Measurements from ENCODE around the gene CLCN7.

Gene CLCN7

DNA sequence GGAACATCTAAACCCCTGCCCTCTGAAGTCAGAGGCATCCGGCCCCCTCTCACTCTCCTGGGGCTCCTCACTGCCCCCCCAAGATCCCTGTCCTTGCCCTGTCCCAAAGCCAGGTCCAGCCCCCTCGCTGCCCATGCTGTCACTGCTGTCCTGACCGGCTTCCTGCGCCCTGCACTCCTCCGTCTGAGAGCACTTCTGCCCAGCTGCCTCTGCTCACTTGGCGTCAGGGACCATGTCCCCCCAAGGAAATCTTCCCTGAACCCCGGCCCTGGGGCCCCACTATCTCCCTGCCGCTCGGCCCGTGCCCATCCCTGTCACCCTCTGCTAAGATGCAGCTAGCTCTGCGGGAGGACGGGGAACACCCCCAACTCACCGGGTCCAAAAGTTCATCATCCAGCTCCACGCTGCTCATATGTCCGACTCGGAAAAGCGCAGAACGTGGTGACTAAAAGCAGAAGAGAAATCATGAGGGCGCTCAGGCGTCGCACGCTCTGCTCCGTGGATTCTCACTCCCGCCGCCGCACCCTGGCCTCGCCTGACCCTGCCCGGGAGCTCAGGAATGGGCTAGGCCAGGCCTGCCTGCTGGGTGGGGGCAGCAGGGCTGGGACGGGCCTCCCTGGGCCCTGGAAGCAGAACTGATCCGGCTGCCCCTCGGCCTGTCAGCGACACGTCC lies 9.8 kb downstream of the CLCN7 start:
- DNase-seq (ENCODE audit: low read depth in 2 of 2), result no peak

DNA sequence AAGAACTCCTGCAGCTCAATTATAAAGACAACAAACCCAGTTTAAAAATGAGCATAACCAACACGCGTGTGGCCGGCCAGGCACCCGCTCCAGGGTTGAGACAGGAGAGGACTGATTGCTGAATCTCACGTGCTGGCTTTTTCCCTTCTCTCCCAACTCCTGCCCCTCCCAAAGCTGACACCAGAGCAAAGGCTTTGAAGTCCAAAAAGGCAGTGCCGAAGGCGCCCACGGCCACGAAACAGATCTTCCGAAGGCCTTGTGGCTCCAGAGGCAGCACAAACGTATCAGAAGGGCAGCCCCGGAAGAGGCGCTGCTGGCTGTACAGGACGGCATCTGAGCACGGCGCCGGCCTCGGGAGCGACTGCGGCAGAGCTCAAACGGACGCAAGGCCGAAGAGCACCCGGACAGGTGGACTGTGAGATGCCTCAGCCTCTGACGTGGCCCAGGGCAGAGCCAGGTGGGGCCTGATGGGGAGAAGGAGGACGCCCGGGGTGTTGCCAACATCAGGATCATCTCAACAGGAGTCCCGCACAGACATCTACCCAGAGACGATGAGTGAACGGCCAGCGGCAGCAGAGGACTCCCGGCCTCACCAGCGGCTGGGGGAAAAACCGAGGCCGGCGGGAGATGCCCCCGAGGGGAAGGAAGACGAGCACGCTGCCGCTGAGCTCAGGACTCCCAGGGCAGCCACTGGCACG lies 10.5 kb downstream of the CLCN7 start:
- no peak for DNase-seq (ENCODE audit: low read depth in 2 of 2)

DNA sequence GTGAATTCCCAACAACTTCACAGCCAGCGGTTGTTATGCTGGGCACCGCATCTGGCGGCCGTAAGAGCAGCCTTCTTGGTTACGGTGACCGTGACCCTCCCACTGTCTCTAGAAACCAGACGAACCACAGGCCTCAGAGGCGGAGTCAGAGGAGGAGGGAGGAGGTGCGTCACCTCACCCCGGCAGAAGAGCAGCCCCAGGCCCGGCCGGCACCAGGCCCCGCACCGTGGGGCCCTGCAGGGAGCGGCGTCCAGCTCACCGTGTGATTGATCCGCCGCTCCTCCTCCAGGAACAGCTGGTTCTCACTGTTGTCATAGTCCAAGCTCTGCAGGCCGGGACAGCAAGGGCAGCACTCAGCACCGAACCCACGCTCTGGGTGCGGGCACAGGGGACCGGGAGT lies 13.7 kb downstream of the CLCN7 start:
- no peak for DNase-seq (ENCODE audit: low read depth in 2 of 2)

DNA sequence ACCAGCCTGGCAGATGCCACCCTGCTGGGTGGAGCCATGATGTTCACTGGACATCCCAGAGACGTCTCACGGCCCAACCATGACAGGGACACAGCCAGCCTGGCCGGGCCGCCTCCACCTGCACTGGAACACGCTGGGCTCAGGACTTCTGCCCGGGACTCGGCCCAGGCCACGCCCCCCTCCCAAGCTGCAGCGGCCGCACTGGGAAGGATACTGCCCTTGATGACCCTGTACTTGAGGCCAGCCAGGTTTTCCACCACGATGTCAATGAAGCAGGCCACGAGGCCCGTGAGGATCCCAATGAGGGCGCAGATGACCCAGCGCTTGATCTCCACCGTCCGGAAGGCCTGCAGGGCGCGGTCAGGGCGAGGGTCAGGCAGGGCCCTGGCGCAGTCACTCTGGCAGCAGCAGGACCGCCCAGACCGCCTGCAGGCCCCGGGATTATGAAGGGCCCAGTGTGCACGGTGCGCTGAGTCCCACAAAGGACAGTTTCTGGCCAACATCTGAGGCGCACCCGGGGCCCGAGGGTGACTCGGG lies 14.2 kb downstream of the CLCN7 start:
- no peak for DNase-seq (ENCODE audit: low read depth in 2 of 2)

DNA sequence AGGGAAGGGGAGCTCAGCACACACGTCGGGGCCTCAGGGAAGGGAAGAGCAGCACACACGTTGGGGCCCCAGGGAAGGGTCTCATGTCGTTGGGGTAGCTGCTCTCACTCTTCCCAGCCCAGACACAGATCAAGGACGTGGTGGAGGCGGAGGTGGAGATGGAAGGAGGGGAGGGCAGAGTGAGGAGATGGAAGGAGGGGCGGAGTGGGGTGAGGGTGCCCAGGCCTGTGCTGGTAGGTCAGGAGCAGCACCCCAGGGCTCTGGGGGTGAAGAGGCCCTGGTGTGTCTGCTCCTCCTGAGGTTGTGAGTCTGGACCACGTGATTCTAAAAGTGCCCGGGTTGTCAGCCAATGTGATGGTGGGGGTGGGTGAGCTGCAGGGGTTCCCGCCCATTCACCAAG lies 14.9 kb downstream of the CLCN7 start:
- no peak for DNase-seq (ENCODE audit: low read depth in 2 of 2)

DNA sequence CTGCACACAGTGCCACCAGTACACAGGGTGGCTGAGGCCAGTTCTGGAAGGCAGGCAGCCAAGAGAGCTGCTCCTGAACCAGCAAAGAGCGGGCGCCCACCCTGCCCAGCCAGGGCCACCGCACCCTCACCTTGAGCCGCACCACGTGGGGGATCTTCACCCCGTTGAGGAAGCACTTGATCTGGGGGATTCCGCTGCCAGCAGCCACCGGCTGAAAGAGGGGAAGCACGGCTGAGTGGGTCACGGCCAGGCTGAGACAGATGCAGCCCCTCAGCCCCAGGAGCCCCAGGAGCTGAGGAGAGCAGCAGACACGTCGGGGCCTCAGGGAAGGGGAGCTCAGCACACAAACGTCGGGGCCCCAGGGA lies 15.9 kb downstream of the CLCN7 start:
- no peak for DNase-seq (ENCODE audit: low read depth in 2 of 2)

DNA sequence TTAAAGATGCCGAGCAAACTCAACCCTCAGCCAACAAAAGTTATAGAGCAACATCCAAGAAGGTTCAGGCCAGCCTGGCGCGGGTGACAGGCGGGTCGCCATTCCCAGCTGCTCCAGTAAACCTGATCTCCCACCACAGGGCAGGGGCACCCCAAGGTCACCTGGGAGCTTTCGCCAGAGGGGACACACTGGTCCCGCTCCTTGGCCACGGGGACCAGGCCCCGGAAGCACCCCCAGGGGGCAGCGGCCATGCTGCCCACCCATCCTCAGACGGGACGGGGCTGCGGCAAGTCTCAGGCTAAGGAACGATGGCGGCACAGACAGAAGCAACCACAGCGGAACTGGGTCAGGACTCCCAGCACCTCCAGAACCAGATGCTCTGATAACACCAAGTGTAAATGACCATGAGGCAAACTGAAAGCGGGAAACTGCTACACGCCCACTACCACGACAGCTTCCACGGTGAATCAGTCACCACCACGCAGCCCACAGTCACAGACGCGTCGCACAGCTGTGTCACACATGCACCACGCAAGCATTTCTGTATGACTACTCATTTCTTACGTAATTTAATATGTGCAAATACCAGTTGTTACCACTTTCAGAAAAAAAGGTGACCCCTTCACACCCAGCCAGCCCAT lies 16.4 kb downstream of the CLCN7 start:
- no peak for DNase-seq (ENCODE audit: low read depth in 2 of 2)

DNA sequence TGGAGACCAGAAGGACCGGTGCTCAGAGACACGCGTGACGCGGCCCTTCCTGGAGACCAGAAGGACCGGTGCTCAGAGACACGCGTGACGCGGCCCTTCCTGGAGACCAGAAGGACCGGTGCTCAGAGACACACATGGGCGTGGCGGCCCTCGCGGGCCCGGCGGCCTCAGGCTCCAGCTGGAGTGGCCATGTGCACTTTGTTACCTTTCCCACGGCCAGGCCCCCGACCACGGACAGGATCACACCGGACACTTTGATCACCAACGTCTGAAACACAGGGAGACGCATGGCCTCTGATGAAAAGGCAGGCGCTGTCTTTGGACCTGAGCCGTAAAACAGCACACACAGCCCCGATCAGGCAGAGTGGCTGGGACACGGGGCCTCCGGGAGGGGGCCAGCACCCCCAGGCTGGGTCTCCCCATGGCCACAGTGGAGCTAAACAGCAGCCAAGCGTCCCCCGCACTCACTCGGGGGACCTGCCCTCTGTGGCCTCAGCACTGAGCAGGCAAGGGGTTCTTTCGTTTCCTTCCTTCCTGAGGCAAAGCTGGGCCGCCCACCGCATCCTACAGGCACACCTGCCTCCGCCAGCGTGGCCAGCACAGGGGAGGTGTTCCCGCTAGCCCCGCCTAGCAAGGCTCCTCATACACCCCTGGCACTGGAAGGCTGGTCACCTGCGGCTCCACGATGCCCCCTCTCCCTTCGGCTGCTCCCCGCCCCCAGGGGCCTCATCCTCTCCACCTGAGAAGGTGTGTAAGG lies 17.2 kb downstream of the CLCN7 start:
- DNase-seq (ENCODE audit: low read depth in 2 of 2), result no peak

DNA sequence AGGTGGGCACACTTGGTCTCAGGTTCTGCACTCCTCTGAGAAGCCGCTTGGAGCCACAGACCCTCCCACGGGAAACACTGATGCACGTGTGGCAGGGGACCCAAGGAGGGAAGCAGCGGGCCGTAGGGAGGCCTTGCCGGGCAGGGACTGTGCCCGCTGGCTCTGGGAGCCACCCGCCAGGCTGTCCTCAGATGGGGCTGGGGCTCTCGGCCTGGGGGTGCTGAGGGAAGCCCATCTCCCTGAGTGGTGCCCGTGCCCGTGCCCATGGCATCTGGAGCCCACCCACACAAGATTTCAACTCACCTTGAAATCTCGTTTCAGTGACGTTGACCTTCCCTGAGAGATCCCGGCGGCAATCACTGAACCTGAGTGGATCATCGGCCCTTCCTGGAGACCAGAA lies 17.9 kb downstream of the CLCN7 start:
- DNase-seq (ENCODE audit: low read depth in 2 of 2), result no peak

DNA sequence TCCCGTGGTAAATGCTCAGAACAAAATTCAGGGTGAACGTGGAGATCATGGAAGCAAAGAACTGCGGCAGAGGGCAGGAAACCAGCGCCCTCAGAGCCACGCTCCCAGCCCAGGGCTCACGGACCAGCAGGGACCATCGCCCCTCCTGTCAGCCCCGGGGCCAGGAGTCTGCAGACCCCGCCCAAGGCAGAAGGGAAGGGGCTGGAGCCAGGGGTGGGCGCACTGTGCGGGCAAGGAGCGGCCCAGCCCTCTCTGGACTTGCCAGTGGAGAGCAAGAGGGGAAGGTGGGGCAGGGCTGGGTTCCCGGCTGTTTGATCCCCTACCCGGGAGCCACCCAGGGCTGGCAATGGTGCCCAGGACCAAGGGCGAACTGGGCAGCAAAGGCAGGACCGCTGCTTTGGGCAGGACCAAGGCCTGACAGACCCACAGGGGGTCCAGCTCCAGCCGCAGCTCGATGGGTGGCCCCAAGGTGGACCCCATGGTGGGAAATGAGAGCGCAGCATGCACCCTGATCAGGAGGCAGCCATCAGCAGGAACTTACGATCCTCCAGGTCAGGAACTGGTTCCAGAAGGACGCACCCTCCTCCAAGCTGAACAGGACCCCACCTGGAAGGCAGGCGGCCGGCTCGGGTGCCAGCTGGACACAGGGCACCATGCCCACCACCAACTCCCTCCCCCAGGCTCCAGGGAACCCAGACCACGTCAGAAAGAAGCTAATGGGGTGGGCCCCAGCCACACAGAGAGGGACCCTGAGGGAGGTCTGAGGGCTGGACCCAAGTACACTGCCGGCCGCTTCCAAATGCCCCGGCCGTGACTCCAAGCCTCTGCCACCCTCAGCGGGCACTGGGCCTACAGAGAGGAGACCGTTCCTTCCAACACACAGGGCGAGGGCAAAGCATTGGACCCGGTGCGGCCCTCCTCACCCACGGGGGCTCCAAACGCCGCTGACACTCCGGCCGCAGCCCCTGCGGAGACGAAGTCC lies 19.3 kb downstream of the CLCN7 start:
- DNase-seq (ENCODE audit: low read depth in 2 of 2), result no peak

DNA sequence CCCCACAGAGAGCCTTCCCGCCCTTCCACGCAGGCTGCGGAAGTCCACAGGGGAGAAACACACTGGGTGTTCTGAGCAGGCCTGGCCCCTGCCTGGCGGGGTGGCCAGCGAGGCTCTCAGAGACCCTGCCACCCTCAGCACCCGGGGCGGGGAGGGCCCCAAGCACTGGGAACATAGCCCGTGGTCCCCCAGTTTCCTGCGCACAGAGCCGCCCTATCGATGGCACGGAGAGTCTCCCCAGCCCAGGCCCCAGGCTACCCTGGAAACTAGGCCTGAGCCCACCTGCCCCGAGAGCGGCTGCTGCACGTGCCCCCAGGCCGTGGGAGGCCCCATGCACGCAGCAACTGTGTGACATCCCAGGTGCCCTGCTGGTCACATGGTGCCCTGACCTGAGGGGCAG lies 20.3 kb downstream of the CLCN7 start:
- DNase-seq (ENCODE audit: low read depth in 2 of 2), result no peak

DNA sequence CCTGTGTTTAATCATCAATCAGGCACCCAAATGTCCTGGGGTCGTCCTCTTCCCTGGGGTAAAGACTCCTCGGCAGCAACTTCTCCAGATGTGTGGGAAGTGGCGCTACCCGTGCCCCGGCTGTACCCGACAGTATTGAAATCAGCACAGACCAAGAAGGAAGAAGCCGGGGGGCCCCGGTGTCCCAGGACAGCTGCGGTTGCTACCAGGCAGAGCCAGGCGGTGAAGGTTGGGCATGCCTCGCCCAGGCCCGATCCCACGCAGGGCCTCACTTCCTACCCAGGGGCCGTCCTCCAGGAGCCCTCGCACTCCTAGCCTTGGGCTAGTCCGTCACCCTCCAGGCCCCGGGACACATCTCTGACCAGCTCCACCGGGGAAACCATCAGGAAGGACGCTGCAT lies 21.5 kb downstream of the CLCN7 start:
- no peak for DNase-seq (ENCODE audit: low read depth in 2 of 2)

DNA sequence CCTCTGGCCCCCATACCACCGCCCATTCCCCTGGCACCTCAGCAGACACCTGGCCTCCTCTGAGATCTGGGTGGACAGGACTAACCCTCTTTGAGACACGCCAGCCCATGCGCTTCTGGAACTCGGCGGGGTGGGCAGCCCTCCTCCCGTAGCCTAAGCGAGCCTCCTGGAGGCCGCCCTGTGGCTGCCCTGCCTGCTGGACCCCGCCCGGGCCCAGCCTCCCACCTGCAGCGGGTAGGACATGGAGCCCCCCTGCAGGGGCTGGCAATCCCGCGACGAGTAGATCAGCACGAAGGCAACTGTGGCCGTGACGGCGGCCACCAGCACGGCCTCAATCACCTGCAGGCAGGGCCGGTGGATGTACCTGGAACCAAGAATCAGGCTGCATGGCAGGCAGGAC lies 22.3 kb downstream of the CLCN7 start:
- no peak for DNase-seq (ENCODE audit: low read depth in 2 of 2)

DNA sequence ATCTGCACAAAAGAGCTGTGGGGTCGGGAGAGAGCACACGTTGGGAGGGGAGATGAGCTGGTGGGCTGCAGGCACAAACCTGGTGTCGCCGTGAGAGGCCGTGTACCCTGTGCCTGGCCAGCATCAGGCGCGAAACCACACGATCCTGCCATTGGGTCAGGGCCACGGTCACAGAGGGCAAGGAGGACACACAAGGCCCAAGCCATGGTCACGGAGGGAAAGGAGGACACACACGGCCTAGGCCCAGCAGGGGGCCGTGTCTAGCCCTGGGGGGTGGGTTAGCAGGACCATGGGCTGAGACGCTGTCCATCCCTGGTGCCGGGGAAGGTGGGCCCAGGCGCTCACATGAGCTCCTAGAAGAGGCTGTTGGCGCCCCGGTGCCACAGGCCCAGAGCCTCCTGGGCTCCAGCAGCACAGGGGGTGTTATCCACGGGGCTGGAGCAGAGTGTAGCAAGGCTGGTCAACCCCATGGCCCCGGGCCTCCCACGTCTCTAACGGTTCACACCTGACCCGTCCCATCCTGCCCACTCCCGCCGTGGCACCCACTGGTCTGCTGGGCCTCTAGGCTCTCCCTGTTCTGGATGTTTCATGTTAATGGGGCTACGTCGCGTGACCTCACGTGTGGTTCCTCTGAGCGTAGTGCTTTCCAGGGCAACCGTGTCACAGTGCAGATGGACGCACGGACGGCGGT lies 23.0 kb downstream of the CLCN7 start:
- no peak for DNase-seq (ENCODE audit: low read depth in 2 of 2)

DNA sequence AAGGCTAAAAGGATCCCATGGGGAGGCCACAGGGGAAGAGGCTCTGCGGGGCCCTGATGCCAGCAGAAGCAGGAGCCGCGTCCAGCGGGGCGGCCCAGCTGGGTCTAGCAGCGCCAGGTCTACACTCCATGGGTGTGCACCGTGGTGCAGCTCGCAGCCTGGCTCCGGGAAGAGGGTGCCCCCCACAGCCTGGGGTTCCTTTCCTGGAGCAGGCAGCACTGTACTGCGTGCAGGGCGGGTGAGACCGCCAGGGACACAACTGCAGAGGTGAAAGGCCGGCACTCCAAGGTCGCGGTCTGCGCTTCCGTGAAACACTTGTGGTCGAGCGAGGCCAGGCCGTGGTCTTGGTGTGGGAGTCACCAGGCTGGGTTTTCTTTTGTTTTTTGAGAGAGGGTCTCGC lies 24.0 kb downstream of the CLCN7 start:
- DNase-seq (ENCODE audit: low read depth in 2 of 2), result no peak

DNA sequence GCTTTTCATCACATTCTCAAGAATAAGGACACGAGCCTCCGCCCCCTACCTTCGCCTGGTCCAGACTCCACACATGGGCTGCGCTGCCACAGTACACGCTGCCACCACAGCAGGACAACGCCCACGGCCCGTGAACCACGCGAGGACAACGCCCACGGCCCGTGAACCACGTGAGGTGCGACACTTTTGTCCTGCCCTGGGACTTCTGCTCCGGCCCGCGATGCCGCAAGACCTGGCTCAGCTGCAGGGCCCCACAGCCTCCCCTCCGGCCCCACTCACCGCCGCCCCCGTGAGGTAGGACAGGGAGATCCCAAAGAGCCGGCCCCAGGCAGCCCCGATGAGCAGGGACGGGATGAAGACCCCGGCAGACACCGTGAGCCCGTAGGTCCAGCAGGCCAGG lies 24.6 kb downstream of the CLCN7 start:
- DNase-seq (ENCODE audit: low read depth in 2 of 2), result no peak

DNA sequence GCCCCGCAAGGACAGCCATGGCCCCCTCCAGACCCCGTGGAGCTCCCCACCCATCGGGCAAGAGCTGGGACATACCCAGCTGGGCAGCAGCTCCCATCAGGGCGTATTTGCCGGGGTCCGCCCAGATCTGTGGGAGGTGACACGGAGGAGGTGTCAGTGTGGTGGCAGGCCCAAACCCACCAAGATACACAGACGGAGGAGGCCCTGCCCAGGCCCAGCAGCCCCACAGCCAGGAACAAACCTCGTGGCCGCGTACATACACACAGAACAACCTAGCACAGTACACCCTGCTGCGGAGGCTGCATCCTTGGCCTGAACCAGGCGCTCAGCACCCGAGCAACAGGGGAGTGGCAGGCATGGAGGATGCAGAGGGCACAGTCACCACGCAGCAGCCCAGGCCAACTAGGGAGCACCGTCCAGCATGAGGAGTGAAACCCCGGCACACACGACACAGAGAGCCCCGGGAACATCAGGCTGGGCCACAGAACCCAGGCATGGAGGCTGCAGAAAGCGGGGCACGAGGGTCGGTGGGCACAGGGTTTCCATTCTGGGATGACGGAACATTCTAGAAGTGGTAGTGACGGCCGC lies 25.5 kb downstream of the CLCN7 start:
- DNase-seq (ENCODE audit: low read depth in 2 of 2), result no peak

DNA sequence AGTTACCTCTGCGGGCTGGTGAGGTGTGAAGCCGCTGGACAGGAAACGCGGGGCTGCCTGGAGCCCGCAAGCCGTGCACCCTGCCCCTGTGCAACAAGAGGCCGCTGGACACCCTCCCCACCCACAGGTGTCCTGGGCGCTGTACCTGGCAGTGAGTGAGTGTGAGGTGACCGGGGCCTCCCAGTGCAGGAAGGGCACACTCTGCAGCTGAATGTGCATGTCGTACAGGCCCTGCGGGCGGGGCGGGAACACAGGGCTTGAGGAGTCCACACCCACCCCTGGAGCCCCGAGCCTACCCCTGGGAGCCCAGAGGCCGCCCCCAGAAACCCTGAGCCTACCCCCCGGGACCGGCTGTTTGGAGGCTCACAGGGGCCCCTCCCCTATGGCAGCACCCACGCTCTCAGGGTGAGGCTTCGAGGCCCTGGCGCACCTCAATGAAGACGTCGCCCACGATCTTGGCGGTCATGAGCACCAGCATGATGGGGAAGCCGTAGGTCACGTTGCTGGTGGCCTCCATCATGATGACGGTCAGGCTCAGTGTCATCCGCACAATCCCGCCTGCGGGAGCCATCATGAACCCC lies 26.2 kb downstream of the CLCN7 start:
- DNase-seq (ENCODE audit: low read depth in 2 of 2), result no peak

DNA sequence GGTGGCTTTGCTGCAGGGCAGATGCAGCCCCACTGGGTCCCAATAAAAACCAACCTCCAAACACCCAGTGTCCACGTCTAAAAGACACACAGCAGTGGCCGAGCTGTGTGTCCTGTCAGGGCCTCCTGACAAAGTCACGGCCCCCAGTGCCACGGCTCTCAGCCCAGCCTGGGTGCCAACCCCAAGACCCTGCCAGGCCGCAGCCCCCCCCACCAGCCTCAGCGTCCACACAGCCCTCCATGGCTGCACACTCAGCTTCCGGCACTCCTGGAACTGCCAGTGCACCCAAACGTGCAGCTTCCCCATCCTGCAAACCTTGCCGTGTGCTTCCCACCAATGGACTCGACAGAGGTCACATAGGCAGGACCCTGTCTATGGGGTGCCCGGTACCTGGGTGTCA lies 26.9 kb downstream of the CLCN7 start:
- no peak for DNase-seq (ENCODE audit: low read depth in 2 of 2)
